GM21360 (cell line): Measurements from ENCODE around the gene KLF11.
A peak's percentile ranks its signal among the peaks of the same experiment; 100 is the strongest.

Source experiments
- ATAC-seq: cut with Tn5 transposase; IDR thresholded peaks from one replicate; pipeline ENCODE4 v1.9.1; 2021; ENCODE audit warnings: mild to moderate bottlenecking, moderate library complexity; ENCODE audit not compliant: unreplicated experiment

KLF11 gene

DNA sequence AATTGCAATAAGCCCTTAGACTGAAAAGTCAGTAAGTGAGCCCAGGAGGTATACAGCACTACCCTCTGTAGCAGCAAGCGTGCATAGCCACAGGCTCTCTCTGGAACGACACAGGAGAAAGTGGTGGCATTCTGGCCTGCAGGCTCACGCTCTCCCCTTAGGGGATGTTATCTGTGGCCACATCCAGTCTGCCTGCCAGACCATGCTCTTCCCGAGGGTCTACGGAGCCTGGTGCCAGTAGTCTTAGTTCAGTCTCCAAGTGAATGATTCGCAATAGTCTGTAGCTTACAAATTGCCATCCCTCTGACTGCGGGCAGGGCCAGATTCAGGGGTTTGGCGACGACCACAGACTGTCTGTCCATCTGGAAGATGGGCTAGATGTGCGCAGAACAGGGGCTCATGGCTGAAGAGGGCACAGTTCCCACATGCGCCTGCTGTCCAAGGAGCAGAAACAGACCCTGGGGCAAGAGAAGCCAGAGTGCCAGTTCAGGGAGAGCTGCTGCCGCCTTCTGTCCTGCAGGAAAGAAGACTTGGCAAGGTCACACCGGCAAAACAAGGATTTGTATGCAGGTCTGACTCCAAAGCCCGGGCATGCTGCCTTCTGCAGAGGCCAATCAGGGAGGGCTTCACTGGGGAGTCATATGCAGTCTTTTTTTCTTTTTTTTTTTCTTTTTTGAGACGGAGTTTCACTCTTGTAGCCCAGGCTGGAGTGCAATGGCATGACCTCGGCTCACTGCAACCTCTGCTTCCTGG lies 3.5 kb upstream of the KLF11 start:
- no peak for ATAC-seq

- no peak for ATAC-seq
These were observed 1.6 kb upstream of the KLF11 start for GRCh38 chr2:10041711-10042110.

- no peak for ATAC-seq
These were observed 819 bp upstream of the KLF11 start for GRCh38 chr2:10042301-10043161.

DNA sequence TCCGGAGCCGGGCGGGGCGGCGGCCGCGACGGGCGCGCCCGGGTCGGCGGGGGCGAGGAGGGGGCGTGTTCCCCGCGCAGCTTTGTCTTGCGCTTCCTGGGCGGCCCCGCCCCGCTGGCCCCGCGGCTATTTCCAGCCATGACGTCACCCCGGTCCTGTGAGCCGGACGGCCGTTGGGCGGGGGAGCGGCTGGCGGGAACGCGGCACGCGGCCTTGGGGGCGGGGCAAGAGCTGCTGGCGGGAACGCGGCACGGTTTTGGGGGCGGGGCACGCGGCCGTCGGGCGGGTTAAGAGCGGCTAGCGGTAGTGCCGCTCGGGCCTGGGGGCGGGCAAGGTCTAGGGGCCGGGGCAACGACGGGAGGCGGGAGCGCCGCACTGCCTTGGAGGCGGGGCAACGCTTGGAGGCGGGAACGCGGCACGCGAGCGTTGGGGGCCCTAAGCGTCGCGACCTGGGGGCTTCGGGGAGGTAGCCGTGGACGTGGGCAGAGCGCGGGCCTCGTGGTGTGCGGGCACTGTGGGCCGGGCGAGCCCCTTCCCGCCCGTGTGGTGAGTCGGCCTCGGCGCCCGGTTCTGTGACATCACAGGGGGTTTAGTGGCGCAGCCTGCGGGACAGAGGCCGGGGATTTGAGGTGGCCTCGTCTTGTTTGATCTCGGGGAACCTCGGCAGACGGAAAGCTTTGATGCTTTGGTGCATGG lies 704 bp downstream of the KLF11 start:
- peak; percentile 52 for ATAC-seq

- no peak for ATAC-seq
These were observed 2.4 kb downstream of the KLF11 start for GRCh38 chr2:10045561-10046355.

GRCh38 chr2:10046931-10047330 lies 3.6 kb downstream of the KLF11 start:
- no peak for ATAC-seq

- no peak for ATAC-seq
These were observed 4.5 kb downstream of the KLF11 start for GRCh38 chr2:10047616-10048500.

GRCh38 chr2:10048501-10049171 lies 5.3 kb downstream of the KLF11 start:
- no peak for ATAC-seq

- ATAC-seq, result no peak
These were observed 8.9 kb downstream of the KLF11 start for GRCh38 chr2:10052216-10052615.

GRCh38 chr2:10053351-10053750 lies 10.0 kb downstream of the KLF11 start:
- ATAC-seq, result no peak

DNA sequence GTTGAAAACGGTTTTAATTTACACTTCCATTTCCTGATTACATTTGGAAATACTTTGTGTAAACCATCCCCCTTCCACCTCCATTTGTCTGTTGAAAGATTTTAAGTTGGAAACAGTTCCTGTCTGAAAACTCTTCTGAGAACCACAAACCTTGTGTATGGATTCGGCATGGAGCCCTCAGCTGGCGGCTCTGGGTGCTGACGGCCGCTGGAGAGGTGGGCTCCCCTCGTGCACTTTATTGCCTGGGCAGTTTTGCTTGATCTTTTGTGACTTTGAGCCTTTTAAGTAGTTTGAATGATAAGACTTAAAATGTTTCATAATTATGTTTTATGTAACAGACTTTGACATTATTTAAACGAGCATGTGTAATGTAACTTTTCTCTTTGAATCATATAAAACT lies 11.1 kb downstream of the KLF11 start:
- no peak for ATAC-seq

DNA sequence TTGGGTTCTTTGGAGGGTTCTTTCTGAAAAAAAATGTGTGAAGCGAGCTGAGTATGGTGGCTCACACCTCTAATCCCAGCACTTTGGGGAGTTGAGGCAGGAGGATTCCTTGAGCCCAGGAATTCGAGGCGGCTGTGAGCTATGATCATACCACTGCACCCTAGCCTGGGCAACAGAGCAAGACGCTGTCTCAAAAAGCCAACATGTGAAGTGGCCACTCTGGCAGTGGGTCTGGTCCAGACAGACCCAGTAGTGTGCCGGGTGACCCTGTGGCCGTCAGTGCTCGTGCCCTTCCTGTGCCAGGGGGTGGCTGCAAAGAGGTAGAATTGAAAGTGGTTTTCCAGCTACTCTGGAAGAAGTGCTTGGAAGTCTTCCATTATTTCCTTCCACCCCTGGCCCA lies 11.6 kb downstream of the KLF11 start:
- no peak for ATAC-seq

DNA sequence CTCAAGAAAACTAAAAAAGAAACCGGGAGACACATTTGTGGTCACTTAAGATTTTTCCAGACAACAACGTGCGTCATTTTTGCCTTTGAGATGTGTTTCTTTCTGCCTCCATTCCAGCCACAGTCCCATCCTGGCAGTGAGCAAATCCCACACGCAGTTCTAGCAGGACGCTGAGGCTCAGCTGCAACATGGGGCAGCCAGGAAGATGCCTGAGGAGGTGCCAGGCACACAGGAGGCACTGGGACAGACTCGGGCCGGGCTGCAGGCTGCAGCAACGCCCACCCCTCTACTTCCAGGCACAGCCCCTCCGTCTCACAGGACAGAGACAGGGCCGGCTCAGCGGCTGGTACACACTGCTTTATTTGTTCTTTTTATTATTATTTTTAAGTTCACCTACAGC lies 13.1 kb downstream of the KLF11 start:
- ATAC-seq, result no peak

- ATAC-seq, result no peak
These were observed 14.1 kb downstream of the KLF11 start for GRCh38 chr2:10057231-10058107.

DNA sequence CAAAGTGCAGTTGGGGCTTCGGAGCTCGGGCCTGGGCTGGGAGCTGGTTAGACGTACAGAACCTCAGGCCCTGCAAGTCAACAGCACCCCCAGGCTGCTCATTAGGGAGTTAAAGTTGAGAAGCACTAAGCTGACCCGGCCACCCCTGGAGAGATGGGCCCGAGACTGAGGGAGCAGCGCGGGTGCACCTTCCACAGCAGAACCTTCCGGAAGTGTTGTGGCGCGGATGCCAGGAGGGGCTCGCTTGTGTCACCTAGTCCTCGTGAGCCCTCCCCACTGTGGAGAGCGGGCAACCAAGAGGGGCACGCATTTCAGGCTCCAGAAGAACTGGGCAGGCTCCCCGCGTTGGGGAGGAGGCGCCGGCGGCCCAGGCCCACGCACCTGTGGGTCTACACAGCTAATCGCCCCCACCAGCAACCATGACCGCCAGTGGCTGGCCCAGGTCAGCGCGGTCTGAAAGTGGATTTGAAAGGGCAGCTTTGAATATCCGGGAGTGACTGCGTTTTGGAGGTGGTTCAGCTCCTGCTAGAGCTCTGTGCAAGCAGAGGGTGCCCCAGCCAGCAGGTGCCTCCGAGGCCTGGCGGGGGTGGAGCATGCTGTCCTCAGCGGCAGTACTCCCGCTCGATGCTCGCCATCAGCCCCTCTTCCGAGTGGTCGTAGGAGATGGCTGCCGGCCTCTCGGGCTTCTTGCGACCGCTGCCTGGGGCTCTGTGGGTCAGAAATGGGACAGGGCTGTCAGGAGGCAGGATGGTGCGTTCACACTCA lies 15.1 kb downstream of the KLF11 start:
- no peak for ATAC-seq

- ATAC-seq, result no peak
These were observed 15.6 kb downstream of the KLF11 start for GRCh38 chr2:10059016-10059351.

- ATAC-seq, result no peak
These were observed 16.4 kb downstream of the KLF11 start for GRCh38 chr2:10059552-10060335.
